Measurements from ENCODE around the gene CDK15.
"Not testable (repeated sequence)": the region's sequence is repeated elsewhere in the genome, so short reads cannot be mapped to it uniquely, and the experiment has no call there.

The CDK15 gene

GRCh38 chr2:201790989-201791388, 15.3 kb upstream of the CDK15 start:
- DNase-seq = no peak

GRCh38 chr2:201793631-201794030, 12.7 kb upstream of the CDK15 start:
- DNase-seq = no peak

GRCh38 chr2:201794294-201794693, 12.0 kb upstream of the CDK15 start:
- DNase-seq = no peak

- DNase-seq = peak; percentile 15
Observed at GRCh38 chr2:201795607-201796477, 10.5 kb upstream of the CDK15 start.

GRCh38 chr2:201796478-201796865, 9.9 kb upstream of the CDK15 start:
- DNase-seq = no peak

GRCh38 chr2:201797175-201797840, 9.0 kb upstream of the CDK15 start:
- DNase-seq = no peak

GRCh38 chr2:201798252-201798913, 8.0 kb upstream of the CDK15 start:
- no peak for DNase-seq

- not testable (repeated sequence) for DNase-seq
Observed at GRCh38 chr2:201798914-201799285, 7.4 kb upstream of the CDK15 start.

GRCh38 chr2:201807452-201807999, 1.2 kb downstream of the CDK15 start:
- no peak for DNase-seq

GRCh38 chr2:201808027-201808426, 1.7 kb downstream of the CDK15 start:
- no peak for DNase-seq

GRCh38 chr2:201809633-201810032, 3.3 kb downstream of the CDK15 start:
- no peak for DNase-seq

GRCh38 chr2:201810604-201811003, 4.3 kb downstream of the CDK15 start:
- not testable (repeated sequence) for DNase-seq

GRCh38 chr2:201813996-201814760, 7.8 kb downstream of the CDK15 start:
- no peak for DNase-seq

GRCh38 chr2:201816657-201817575, 10.6 kb downstream of the CDK15 start:
- DNase-seq = no peak

GRCh38 chr2:201820383-201821007, 14.2 kb downstream of the CDK15 start:
- DNase-seq = no peak

GRCh38 chr2:201821080-201821479, 14.7 kb downstream of the CDK15 start:
- DNase-seq = no peak

GRCh38 chr2:201824212-201824611, 17.9 kb downstream of the CDK15 start:
- no peak for DNase-seq

GRCh38 chr2:201827621-201828020, 21.3 kb downstream of the CDK15 start:
- DNase-seq = no peak

GRCh38 chr2:201828220-201828619, 21.9 kb downstream of the CDK15 start:
- DNase-seq = no peak

GRCh38 chr2:201830666-201831065, 24.3 kb downstream of the CDK15 start:
- DNase-seq = no peak

GRCh38 chr2:201831469-201831868, 25.1 kb downstream of the CDK15 start:
- DNase-seq = no peak
